Hepatocyte (in vitro differentiated cells): ENCODE measurements around the gene RPP25L. TPM values are rescaled to one million over a fixed set of nuclear protein-coding genes. Genes with fewer than 3 reads are reported as not detected.

Source experiments
- DNase-seq: peaks from one replicate; pipeline ENCODE4 v3.0.0-alpha.2; 2016; ENCODE audit warnings: low spot score
- H2AFZ ChIP-seq: fragments of 200-600 bp; sonication (generic); 2 replicates; pipeline ENCODE4 v1.6.0; 2016; ENCODE audit warnings: antibody characterized with exemption, mild to moderate bottlenecking
- H3K27ac ChIP-seq: fragments of 200-600 bp; sonication (generic); 2 replicates; pipeline ENCODE4 v1.5.1; 2016; ENCODE audit warnings: mild to moderate bottlenecking
- H3K27me3 ChIP-seq: fragments of 200-600 bp; sonication (generic); 2 replicates; pipeline ENCODE4 v1.6.1; 2016
- H3K36me3 ChIP-seq: fragments of 200-600 bp; sonication (generic); replicated peaks from 2 replicates; pipeline ENCODE4 v1.5.1; 2016; ENCODE audit warnings: low read depth; ENCODE audit not compliant: insufficient read depth
- H3K4me1 ChIP-seq: fragments of 200-600 bp; sonication (generic); 2 replicates; pipeline ENCODE4 v1.5.1; 2016; ENCODE audit warnings: mild to moderate bottlenecking, moderate library complexity; ENCODE audit not compliant: insufficient read depth
- H3K4me2 ChIP-seq: fragments of 200-600 bp; sonication (generic); 2 replicates; pipeline ENCODE4 v1.6.0; 2016
- H3K4me3 ChIP-seq: fragments of 200-600 bp; sonication (generic); 2 replicates; pipeline ENCODE4 v1.5.1; 2016; ENCODE audit warnings: mild to moderate bottlenecking
- H3K79me2 ChIP-seq: fragments of 200-600 bp; sonication (generic); 2 replicates; pipeline ENCODE4 v1.6.0; 2017; ENCODE audit warnings: mild to moderate bottlenecking
- H3K9me2 ChIP-seq: fragments of 200-600 bp; sonication (generic); replicated peaks from 2 replicates; pipeline ENCODE4 v1.6.0; 2017; ENCODE audit warnings: mild to moderate bottlenecking; ENCODE audit not compliant: insufficient read depth
- H3K9me3 ChIP-seq: fragments of 200-600 bp; sonication (generic); 2 replicates; pipeline ENCODE4 v1.5.1; 2016; ENCODE audit warnings: low read depth, mild to moderate bottlenecking
- H4K20me1 ChIP-seq: fragments of 200-600 bp; sonication (generic); 2 replicates; pipeline ENCODE4 v1.6.0; 2016; ENCODE audit warnings: mild to moderate bottlenecking; ENCODE audit not compliant: insufficient read depth, poor library complexity, severe bottlenecking
- CTCF ChIP-seq: fragments of 200-600 bp; sonication (generic); IDR thresholded peaks from 2 replicates; pipeline ENCODE4 v1.5.1; 2016; ENCODE audit warnings: antibody characterized with exemption, mild to moderate bottlenecking; ENCODE audit not compliant: poor library complexity
- EZH2 ChIP-seq: fragments of 200-600 bp; sonication (generic); IDR thresholded peaks from 2 replicates; pipeline ENCODE4 v1.6.1; 2016; ENCODE audit warnings: antibody characterized with exemption, mild to moderate bottlenecking, borderline replicate concordance
- EZH2phosphoT487 ChIP-seq: fragments of 200-600 bp; sonication (generic); IDR thresholded peaks from one replicate; pipeline ENCODE4 v1.6.1; 2018; ENCODE audit warnings: antibody characterized with exemption, mild to moderate bottlenecking, low read depth, moderate library complexity; ENCODE audit not compliant: unreplicated experiment, severe bottlenecking
- WGBS: methylation state at CpG from one replicate; pipeline ENCODE4 v1.1.6; 2016; ENCODE audit warnings: low lambda C conversion rate; ENCODE audit errors: missing lambda C conversion rate; 5-methylcytosine and 5-hydroxymethylcytosine counted together
- polyA plus RNA-seq: library from polyadenylated mRNA; unstranded; fragments of >200 nt; fragmentation: Nextera tagmentation; extraction: Ambion mirVana; gene quantifications from 2 replicates; pipeline ENCODE4 v1.2.1, GENCODE V29; 2016
- total RNA-seq: library from RNA; depleted of rRNA; stranded (reverse); fragments of >200 nt; gene quantifications from 2 replicates; pipeline ENCODE4 v1.2.3, GENCODE V29; 2014

The RPP25L gene
- total and polyA plus RNA-seq, 2 experiments from 2014 or later: 30.0 to 35.7 TPM

DNA sequence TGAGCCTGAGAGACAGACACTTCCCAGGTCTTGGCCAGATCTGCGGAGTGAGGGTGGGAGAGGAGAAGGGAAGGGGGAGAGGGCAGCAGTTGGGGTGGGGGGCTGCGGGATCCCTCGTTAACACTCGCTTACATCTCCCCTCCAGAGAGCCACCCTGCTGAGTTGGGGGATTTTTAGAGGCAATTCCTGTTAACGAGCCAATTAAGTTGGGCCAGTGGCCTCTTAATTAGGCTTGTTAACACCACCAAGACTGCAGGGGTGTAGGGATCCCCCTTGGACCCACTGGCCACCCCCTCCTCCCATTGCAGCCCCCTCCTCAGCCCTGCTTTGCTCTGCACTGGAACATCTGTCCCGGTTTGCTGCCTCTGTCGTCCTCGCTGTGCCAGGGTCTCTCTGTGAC, 46.0 kb downstream of the RPP25L start:
- Histone ChIP-seq H3K79me2 (no peaks in the 10 kb centered on the region), H3K9me3 (no peaks in the 10 kb centered on the region), H4K20me1 (no peaks in the 10 kb centered on the region), H3K36me3 (no peaks in the 10 kb centered on the region), H3K4me2 (no peak overlapping the region), H3K27me3 (no peaks in the 10 kb centered on the region), H3K4me1 (peaks cover 5% of the 10 kb centered on the region), H3K4me3 (no peak overlapping the region), H3K9me2 (no peaks in the 10 kb centered on the region), H2AFZ (no peak overlapping the region), H3K27ac (no peak overlapping the region)
- no peak for TF ChIP-seq EZH2
- TF ChIP-seq EZH2phosphoT487: no peak
- no peak for TF ChIP-seq CTCF
- no peak for DNase-seq
- 80% methylated on average over 4 of the region's 8 CpGs for WGBS

DNA sequence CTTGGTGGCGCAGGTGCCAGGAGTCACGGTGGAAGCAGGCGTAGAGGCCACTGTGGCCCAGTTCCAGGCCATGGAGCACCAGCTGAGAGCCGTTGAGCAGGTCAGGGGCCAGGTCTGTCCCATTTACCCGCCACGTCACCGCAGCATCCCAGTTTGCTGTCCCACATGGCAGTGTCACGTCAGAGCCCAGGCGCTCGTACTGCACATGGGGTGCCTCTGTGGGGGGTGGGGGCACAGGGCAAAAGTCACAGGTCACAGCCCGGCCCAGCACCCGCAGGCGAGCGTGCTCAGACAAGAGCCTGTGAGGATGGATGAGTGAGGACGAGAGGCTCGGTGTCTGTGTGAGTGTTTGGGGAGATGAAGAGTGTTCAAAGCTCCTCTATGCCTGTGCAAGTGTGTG, 47.3 kb downstream of the RPP25L start:
- Histone ChIP-seq H3K4me3 (no peak overlapping the region), H4K20me1 (no peaks in the 10 kb centered on the region), H3K27ac (no peak overlapping the region), H3K36me3 (no peaks in the 10 kb centered on the region), H3K4me1 (peaks cover 15% of the 10 kb centered on the region), H3K79me2 (no peaks in the 10 kb centered on the region), H3K9me3 (no peaks in the 10 kb centered on the region), H3K9me2 (no peaks in the 10 kb centered on the region), H3K4me2 (no peak overlapping the region), H2AFZ (no peak overlapping the region), H3K27me3 (no peaks in the 10 kb centered on the region)
- DNase-seq: no peak
- no peak for TF ChIP-seq EZH2phosphoT487
- TF ChIP-seq CTCF: no peak
- no peak for TF ChIP-seq EZH2
- 93% methylated on average over 15 of the region's 16 CpGs for WGBS

- no peak for TF ChIP-seq EZH2
- TF ChIP-seq CTCF: no peak
- TF ChIP-seq EZH2phosphoT487: no peak
- no peak overlapping the region for H3K4me2 ChIP-seq
- no peaks in the 10 kb centered on the region for H3K36me3 ChIP-seq
- H3K27me3 ChIP-seq: no peaks in the 10 kb centered on the region
- H2AFZ ChIP-seq: no peak overlapping the region
- peaks cover 20% of the 10 kb centered on the region for H3K4me1 ChIP-seq
- no peak overlapping the region for H3K27ac ChIP-seq
- H3K9me3 ChIP-seq: no peaks in the 10 kb centered on the region
- DNase-seq: no peak
- H3K9me2 ChIP-seq: no peaks in the 10 kb centered on the region
- H3K4me3 ChIP-seq: no peak overlapping the region
- WGBS: 84% methylated on average over 5 of the region's 5 CpGs
- no peaks in the 10 kb centered on the region for H3K79me2 ChIP-seq
- no peaks in the 10 kb centered on the region for H4K20me1 ChIP-seq
These were observed 48.6 kb downstream of the RPP25L start for GRCh38 chr9:34563262-34563661.

- H3K4me2 ChIP-seq: no peak overlapping the region
- 81% methylated on average over 7 of the region's 7 CpGs for WGBS
- no peaks in the 10 kb centered on the region for H3K27me3 ChIP-seq
These were observed 49.7 kb downstream of the RPP25L start for GRCh38 chr9:34562135-34562745.

More at GRCh38 chr9:34562135-34562745, 49.7 kb downstream of the RPP25L start:
- no peak for TF ChIP-seq EZH2phosphoT487
- TF ChIP-seq CTCF: peak; percentile 39
- no peaks in the 10 kb centered on the region for H4K20me1 ChIP-seq
- no peak for DNase-seq
- H3K9me2 ChIP-seq: no peaks in the 10 kb centered on the region
- no peak overlapping the region for H2AFZ ChIP-seq
- no peak overlapping the region for H3K27ac ChIP-seq
- no peaks in the 10 kb centered on the region for H3K79me2 ChIP-seq
- H3K9me3 ChIP-seq: no peaks in the 10 kb centered on the region
- H3K36me3 ChIP-seq: no peaks in the 10 kb centered on the region
- H3K4me1 ChIP-seq: peaks cover 20% of the 10 kb centered on the region
- no peak overlapping the region for H3K4me3 ChIP-seq
